A549 (cell line): ENCODE results near the gene FAM177B. TPM values are rescaled to one million over a fixed set of nuclear protein-coding genes. Genes with fewer than 3 reads are reported as not detected.

ENCODE experiments used
- ATAC-seq, 2 experiments: fragments of 200-7000 bp in 1 of 2; fragments of >200 bp in 1 of 2; cut with Nextera tagmentation in 1 of 2; cut with Tn5 transposase in 1 of 2; 3 replicates each; pipeline versions ENCODE4 v1.8.0 to v1.9.1; 2018 to 2020; ENCODE audit warnings: mild to moderate bottlenecking in 1 of 2, moderate library complexity in 1 of 2
- CTCF ChIA-PET: fragments of 300-600 bp; sonication (Branson Sonifier 250); formaldehyde crosslinking; extraction: SDS; loops from one replicate; lab custom pipeline; 2021; ENCODE audit warnings: antibody characterized with exemption, inconsistent platforms; lab: Yijun Ruan, JAX
- POLR2A ChIA-PET: fragments of 350-600 bp; formaldehyde crosslinking; extraction: SDS; loops from one replicate; lab custom pipeline; 2021; ENCODE audit warnings: antibody characterized with exemption, inconsistent platforms; lab: Yijun Ruan, JAX
- DNase-seq, 2 experiments: peaks; one replicate each; pipeline versions ENCODE4 v3.0.0 to v3.0.0-alpha.2; 2011 to 2016; ENCODE audit warnings: low read depth in 1 of 2, low spot score in 1 of 2
- FAIRE-seq: peaks from 2 replicates; lab custom pipeline; 2011; peaks lifted over from hg19 to GRCh38; lab: Jason Lieb, UNC
- H3K27ac ChIP-seq, 2 experiments: fragments of >200 bp; sonication (Bioruptor Twin); formaldehyde crosslinking; 3 replicates each; pipeline ENCODE4 v1.5.1; 2016 to 2017
- H3K4me1 ChIP-seq: fragments of >200 bp; sonication (Bioruptor Twin); formaldehyde crosslinking; 3 replicates; pipeline ENCODE4 v1.6.1; 2016
- H3K4me2 ChIP-seq: fragments of >200 bp; sonication (Bioruptor Twin); formaldehyde crosslinking; 3 replicates; pipeline ENCODE4 v1.6.1; 2016
- H3K4me3 ChIP-seq: fragments of >200 bp; sonication (Bioruptor Twin); formaldehyde crosslinking; 3 replicates; pipeline ENCODE4 v1.5.1; 2016
- H3K9me3 ChIP-seq: fragments of >200 bp; sonication (Bioruptor Twin); formaldehyde crosslinking; 3 replicates; pipeline ENCODE4 v1.6.1; 2016
- BHLHE40 ChIP-seq: IDR thresholded peaks from 2 replicates; pipeline ENCODE4 v1.6.1; 2012; ENCODE audit warnings: low read depth, low read length, inconsistent platforms
- CEBPB ChIP-seq, 2 experiments: fragments of >200 bp in 1 of 2; sonication (Bioruptor Twin) in 1 of 2; formaldehyde crosslinking in 1 of 2; IDR thresholded peaks; 2 replicates each; pipeline ENCODE4 v1.6.1; 2012 to 2016
- ESRRA ChIP-seq: fragments of 150-350 bp; IDR thresholded peaks from 2 replicates; pipeline ENCODE4 v1.6.1; 2014; ENCODE audit warnings: mild to moderate bottlenecking, low read length, borderline replicate concordance
- FOSB ChIP-seq: fragments of 250-450 bp; sonication (Bioruptor Pico); IDR thresholded peaks from 2 replicates; pipeline ENCODE4 v1.5.0; 2020; ENCODE audit warnings: mild to moderate bottlenecking, moderate library complexity
- GATA3 ChIP-seq: IDR thresholded peaks from 2 replicates; pipeline ENCODE4 v1.6.1; 2012; ENCODE audit warnings: borderline replicate concordance
- HOXB13 ChIP-seq: fragments of 250-450 bp; sonication (Bioruptor Pico); IDR thresholded peaks from 2 replicates; pipeline ENCODE4 v1.5.0; 2020; ENCODE audit warnings: low read depth, mild to moderate bottlenecking, moderate library complexity
- KDM5A ChIP-seq: fragments of 200-600 bp; sonication (generic); IDR thresholded peaks from 2 replicates; pipeline ENCODE4 v1.6.1; 2016; ENCODE audit warnings: antibody characterized with exemption, mild to moderate bottlenecking
- MAFK ChIP-seq: fragments of 450-650 bp; IDR thresholded peaks from 2 replicates; pipeline ENCODE4 v1.6.1; 2014; ENCODE audit not compliant: partially characterized antibody
- MAZ ChIP-seq: fragments of 150-350 bp; IDR thresholded peaks from 2 replicates; pipeline ENCODE4 v1.6.1; 2014; ENCODE audit warnings: antibody characterized with exemption, low read depth, low read length, borderline replicate concordance
- MYC ChIP-seq: IDR thresholded peaks from 2 replicates; pipeline ENCODE4 v1.6.1; 2012; ENCODE audit warnings: mild to moderate bottlenecking, inconsistent platforms, low read length, improper control_type of control experiment, borderline replicate concordance
- NFE2L2 ChIP-seq: fragments of 150-350 bp; conservative IDR thresholded peaks from 2 replicates; pipeline ENCODE4 v1.6.1; 2014; ENCODE audit warnings: low read length
- SMC3 ChIP-seq: fragments of >200 bp; sonication (Bioruptor Twin); formaldehyde crosslinking; IDR thresholded peaks from 3 replicates; pipeline ENCODE4 v1.6.1; 2018; ENCODE audit warnings: inconsistent platforms
- ZC3H11A ChIP-seq: fragments of 450-650 bp; IDR thresholded peaks from 2 replicates; pipeline ENCODE4 v1.6.1; 2014; ENCODE audit warnings: antibody characterized with exemption, mild to moderate bottlenecking
- ZNF302 ChIP-seq: fragments of 250-450 bp; sonication (Bioruptor Pico); IDR thresholded peaks from 2 replicates; pipeline ENCODE4 v1.9.0; 2021; ENCODE audit warnings: inconsistent platforms, mild to moderate bottlenecking, moderate library complexity
- ZSCAN20 ChIP-seq: fragments of 250-450 bp; sonication (Bioruptor Pico); IDR thresholded peaks from 2 replicates; pipeline ENCODE4 v1.8.0; 2022; ENCODE audit warnings: mild to moderate bottlenecking, moderate library complexity
- WGBS: methylation state at CpG from one replicate; pipeline ENCODE4 v1.1.6; 2017; ENCODE audit errors: missing lambda C conversion rate; 5-methylcytosine and 5-hydroxymethylcytosine counted together
- polyA plus RNA-seq, 4 experiments: library from polyadenylated mRNA; depleted of rRNA in 3 of 4; stranded (reverse); fragments of >200 nt; fragmentation: RNase III in 1 of 4; extraction: RNeasy Plus Mini Kit Qiagen cat#74134 plus additional on column Dnase treatment in 1 of 4; gene quantifications; 2 replicates in 3 of 4; 3 replicates in 1 of 4; pipeline ENCODE4 v1.2.3, GENCODE V29; 2011 to 2017
- TF ChIP-seq, protein P1 (sequence below): IDR thresholded peaks from 2 replicates; pipeline ENCODE4 v1.6.1; 2012
- TF ChIP-seq, protein P2 (sequence below): fragments of 250-450 bp; sonication (Bioruptor Pico); IDR thresholded peaks from 2 replicates; pipeline ENCODE4 v1.5.0; 2021; ENCODE audit warnings: mild to moderate bottlenecking, moderate library complexity, borderline replicate concordance
- TF ChIP-seq, protein P3 (sequence below): fragments of 200-600 bp; sonication (generic); IDR thresholded peaks from 2 replicates; pipeline ENCODE4 v1.6.1; 2016; ENCODE audit warnings: antibody characterized with exemption, mild to moderate bottlenecking, moderate library complexity
- TF ChIP-seq, protein P4 (sequence below): IDR thresholded peaks from 2 replicates; pipeline ENCODE4 v1.6.1; 2012; ENCODE audit warnings: low read depth, borderline replicate concordance

FAM177B gene
- polyA plus RNA-seq, 2 of the 4 experiments (the other 2 are of a cell fraction): not detected

DNA sequence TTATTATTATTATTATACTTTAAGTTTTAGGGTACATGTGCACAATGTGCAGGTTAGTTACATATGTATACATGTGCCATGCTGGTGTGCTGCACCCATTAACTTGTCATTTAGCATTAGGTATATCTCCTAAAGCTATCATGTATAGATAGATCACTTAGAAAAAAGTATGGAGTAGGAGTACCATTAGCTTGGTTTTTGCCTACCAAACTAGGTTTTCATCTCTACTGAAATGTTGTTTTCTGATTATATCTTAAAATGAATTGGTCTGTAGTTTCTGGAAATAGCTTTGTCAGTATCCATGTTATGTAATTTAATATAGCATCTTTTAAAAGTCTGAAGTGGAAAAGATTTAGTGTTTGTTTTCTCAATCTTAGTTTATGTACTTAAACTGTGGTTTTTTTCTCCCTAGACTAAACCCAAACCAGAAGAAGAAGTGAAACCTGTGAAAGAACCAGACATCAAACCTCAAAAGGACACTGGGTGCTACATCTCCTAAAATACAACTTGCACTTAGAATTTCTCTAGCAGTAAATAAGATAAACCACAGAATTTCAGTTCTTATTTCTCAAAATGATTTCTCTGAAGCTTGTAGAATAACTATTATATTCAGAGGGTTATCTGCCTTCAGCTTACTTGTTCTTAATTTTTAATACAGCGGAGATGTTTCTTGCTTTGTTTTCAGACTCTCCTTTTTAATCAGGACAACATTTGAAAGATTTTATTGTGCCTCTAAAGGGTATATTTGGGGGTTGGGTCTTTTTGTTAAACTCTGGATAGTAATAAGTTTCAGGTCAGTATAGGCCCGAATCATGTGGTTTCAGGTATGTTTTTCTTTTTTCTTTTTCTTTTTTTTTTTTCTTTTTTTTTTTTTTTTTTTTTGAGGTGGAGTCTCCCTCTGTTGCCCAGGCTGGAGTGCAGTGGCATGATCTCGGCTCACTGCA is 4.5 kb upstream of the FAM177B start:
- TF ChIP-seq ZC3H11A (no peak), NFE2L2 (no peak), SMC3 (no peak), ZNF302 (no peak), HOXB13 (CRISPR knock-in tag) (no peak), ZSCAN20 (CRISPR knock-in tag) (no peak), MAZ (no peak), GATA3 (no peak), KDM5A (no peak), CEBPB (IDR thresholded peaks at IDR 0.05) (no peak), ESRRA (no peak), MYC (no peak)
- TF ChIP-seq, protein P1, sequence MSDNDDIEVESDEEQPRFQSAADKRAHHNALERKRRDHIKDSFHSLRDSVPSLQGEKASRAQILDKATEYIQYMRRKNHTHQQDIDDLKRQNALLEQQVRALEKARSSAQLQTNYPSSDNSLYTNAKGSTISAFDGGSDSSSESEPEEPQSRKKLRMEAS: no peak
- TF ChIP-seq, protein P2, sequence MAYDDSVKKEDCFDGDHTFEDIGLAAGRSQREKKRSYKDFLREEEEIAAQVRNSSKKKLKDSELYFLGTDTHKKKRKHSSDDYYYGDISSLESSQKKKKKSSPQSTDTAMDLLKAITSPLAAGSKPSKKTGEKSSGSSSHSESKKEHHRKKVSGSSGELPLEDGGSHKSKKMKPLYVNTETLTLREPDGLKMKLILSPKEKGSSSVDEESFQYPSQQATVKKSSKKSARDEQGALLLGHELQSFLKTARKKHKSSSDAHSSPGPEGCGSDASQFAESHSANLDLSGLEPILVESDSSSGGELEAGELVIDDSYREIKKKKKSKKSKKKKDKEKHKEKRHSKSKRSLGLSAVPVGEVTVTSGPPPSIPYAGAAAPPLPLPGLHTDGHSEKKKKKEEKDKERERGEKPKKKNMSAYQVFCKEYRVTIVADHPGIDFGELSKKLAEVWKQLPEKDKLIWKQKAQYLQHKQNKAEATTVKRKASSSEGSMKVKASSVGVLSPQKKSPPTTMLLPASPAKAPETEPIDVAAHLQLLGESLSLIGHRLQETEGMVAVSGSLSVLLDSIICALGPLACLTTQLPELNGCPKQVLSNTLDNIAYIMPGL (CRISPR knock-in tag): no peak
- TF ChIP-seq, protein P3, sequence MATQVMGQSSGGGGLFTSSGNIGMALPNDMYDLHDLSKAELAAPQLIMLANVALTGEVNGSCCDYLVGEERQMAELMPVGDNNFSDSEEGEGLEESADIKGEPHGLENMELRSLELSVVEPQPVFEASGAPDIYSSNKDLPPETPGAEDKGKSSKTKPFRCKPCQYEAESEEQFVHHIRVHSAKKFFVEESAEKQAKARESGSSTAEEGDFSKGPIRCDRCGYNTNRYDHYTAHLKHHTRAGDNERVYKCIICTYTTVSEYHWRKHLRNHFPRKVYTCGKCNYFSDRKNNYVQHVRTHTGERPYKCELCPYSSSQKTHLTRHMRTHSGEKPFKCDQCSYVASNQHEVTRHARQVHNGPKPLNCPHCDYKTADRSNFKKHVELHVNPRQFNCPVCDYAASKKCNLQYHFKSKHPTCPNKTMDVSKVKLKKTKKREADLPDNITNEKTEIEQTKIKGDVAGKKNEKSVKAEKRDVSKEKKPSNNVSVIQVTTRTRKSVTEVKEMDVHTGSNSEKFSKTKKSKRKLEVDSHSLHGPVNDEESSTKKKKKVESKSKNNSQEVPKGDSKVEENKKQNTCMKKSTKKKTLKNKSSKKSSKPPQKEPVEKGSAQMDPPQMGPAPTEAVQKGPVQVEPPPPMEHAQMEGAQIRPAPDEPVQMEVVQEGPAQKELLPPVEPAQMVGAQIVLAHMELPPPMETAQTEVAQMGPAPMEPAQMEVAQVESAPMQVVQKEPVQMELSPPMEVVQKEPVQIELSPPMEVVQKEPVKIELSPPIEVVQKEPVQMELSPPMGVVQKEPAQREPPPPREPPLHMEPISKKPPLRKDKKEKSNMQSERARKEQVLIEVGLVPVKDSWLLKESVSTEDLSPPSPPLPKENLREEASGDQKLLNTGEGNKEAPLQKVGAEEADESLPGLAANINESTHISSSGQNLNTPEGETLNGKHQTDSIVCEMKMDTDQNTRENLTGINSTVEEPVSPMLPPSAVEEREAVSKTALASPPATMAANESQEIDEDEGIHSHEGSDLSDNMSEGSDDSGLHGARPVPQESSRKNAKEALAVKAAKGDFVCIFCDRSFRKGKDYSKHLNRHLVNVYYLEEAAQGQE: no peak
- TF ChIP-seq, all 56 proteins: peak for 0
- Histone ChIP-seq H3K4me2 (no peak overlapping the region), H3K4me1 (peaks cover 9% of the 10 kb centered on the region; the same call in 2 of the 3 replicates), H3K4me3 (no peak overlapping the region), H3K27ac (no peak overlapping the region), H3K9me3 (no peaks in the 10 kb centered on the region)
- ATAC-seq (no peak), DNase-seq (no peak), FAIRE-seq (no peak)
- CTCF ChIA-PET: interaction anchor here (0.7 to 1.2 kb wide), 3 partner anchors 11 to 267 kb away, joined by 3 to 4 read pairs (median 3); no protein-coding TSS in a partner anchor
- POLR2A ChIA-PET: no interaction called here
- WGBS: 90% methylated on average over 3 of the region's 3 CpGs

DNA sequence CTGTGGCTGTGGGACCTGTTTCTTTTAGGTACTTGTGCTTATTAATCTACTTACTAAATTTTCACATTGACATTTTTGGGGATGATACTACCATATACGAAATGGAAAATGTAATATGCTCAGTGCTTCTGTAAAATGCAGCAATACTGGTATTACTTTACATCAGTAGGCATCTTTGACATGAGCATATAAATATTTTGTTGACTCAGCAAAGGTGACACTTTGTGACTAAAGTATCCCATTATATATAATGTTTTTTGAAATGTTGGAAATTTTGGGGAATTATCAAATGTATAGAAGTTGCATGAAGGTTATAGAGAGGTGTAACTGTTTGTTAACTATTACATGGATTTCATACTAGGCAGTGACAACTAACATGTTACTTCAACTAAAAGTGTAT is 2.3 kb upstream of the FAM177B start:
- no peak for DNase-seq

More for the DNA sequence above, 2.3 kb upstream of the FAM177B start:
- TF ChIP-seq FOSB (CRISPR knock-in tag): no peak
- TF ChIP-seq, protein P4, sequence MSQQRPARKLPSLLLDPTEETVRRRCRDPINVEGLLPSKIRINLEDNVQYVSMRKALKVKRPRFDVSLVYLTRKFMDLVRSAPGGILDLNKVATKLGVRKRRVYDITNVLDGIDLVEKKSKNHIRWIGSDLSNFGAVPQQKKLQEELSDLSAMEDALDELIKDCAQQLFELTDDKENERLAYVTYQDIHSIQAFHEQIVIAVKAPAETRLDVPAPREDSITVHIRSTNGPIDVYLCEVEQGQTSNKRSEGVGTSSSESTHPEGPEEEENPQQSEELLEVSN: no peak
- TF ChIP-seq BHLHE40: no peak
- TF ChIP-seq MAFK: peak; percentile 92
- Histone ChIP-seq H3K4me1 (peaks cover 9% of the 10 kb centered on the region; the same call in 2 of the 3 replicates), H3K27ac (no peak overlapping the region), H3K9me3 (no peaks in the 10 kb centered on the region), H3K4me2 (no peak overlapping the region), H3K4me3 (no peak overlapping the region)
- ChIA-PET POLR2A (no interaction called here), CTCF (interaction anchor here (3.9 kb wide), 1 partner anchor 347 kb away, joined by 22 read pairs; no protein-coding TSS in a partner anchor)
- no peak for FAIRE-seq
- 88% methylated on average over 1 of the region's 1 CpG for WGBS
- no peak for ATAC-seq
